Measurements from ENCODE around the gene MECR.

DNA sequence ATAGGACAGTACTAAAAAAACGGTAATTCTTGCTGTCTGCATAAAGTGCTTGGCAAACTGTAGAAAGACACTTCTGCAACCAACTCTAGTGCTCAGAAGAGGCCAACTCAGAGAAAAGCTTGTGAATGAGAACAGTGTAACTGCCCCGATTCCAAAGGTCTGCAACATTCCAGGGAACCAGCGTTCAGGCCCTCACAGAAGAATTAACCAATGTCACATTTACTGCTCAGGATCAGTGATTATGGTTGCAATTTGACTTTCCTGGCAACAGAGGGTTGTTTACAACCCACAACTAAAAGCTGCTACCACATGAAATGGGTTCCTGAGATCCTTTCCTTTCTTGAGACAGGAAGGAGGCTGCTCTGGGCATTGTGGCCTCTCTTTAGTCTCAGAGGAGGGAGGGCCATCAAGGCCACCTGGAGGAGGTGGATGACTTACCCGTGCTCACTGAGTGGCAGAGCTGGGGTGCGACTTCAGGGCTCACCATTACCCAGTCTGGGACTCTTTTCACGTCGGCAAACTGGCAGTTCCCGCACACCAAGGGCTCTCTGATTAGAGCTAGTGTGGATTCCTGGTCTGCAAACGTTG is 64.3 kb downstream of the MECR start:
- TF ChIP-seq, protein P1, sequence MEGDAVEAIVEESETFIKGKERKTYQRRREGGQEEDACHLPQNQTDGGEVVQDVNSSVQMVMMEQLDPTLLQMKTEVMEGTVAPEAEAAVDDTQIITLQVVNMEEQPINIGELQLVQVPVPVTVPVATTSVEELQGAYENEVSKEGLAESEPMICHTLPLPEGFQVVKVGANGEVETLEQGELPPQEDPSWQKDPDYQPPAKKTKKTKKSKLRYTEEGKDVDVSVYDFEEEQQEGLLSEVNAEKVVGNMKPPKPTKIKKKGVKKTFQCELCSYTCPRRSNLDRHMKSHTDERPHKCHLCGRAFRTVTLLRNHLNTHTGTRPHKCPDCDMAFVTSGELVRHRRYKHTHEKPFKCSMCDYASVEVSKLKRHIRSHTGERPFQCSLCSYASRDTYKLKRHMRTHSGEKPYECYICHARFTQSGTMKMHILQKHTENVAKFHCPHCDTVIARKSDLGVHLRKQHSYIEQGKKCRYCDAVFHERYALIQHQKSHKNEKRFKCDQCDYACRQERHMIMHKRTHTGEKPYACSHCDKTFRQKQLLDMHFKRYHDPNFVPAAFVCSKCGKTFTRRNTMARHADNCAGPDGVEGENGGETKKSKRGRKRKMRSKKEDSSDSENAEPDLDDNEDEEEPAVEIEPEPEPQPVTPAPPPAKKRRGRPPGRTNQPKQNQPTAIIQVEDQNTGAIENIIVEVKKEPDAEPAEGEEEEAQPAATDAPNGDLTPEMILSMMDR (optimal IDR thresholded peaks at IDR 0.05 in 1 of 3, IDR thresholded peaks at IDR 0.05 in 1 of 3, conservative IDR thresholded peaks at IDR 0.05 in 1 of 3; ENCODE audit: extremely low read depth in 1 of 3, insufficient read depth in 2 of 3, low read length in 3 of 3), result no peak
- TF ChIP-seq EZH2 (IDR thresholded peaks at IDR 0.05; ENCODE audit: low read length), result no peak

All from keratinocyte (primary cell).